Esophagus muscularis mucosa (tissue), 3 donors: ENCODE measurements around the gene SYN1.

ENCODE experiments used
- CTCF ChIP-seq, 3 experiments: fragments of 200-600 bp in 2 of 3; fragments of 450-650 bp in 1 of 3; sonication (generic) in 2 of 3; IDR thresholded peaks; one replicate each; pipeline ENCODE4 v1.5.1; 2017 to 2019; ENCODE audit warnings: antibody characterized with exemption in 3 of 3, mild to moderate bottlenecking in 2 of 3, moderate library complexity in 1 of 3
- POLR2AphosphoS5 ChIP-seq, 2 donors: sonication (generic); formaldehyde crosslinking; IDR thresholded peaks; one replicate each; pipeline ENCODE4 v1.6.1; 2017; ENCODE audit warnings: antibody characterized with exemption in 2 of 2

- no peak for TF ChIP-seq POLR2AphosphoS5 (IDR thresholded peaks at IDR 0.05)
- peak in 1 of 3 experiments; percentile 37 for TF ChIP-seq CTCF (IDR thresholded peaks at IDR 0.05)
Measured at GRCh38 chrX:47568656-47569295, 50.9 kb downstream of the SYN1 start.
